Measurements from ENCODE around the gene MGRN1.

GRCh38 chr16:4668313-4668960 lies 43.8 kb downstream of the MGRN1 start:
- TF ChIP-seq GATA3 (IDR thresholded peaks at IDR 0.05; ENCODE audit: low read depth, low read length): no peak
- TF ChIP-seq GATA2 (IDR thresholded peaks at IDR 0.05; ENCODE audit: low read depth, low read length): no peak
